Astrocyte (in vitro differentiated cells and primary cell): Measurements from ENCODE around the gene ZNF10.

Experiments used
- EZH2 ChIP-seq: IDR thresholded peaks from 2 replicates; pipeline ENCODE4 v1.6.1; 2012; ENCODE audit warnings: mild to moderate bottlenecking, low read length, inconsistent platforms; ENCODE audit not compliant: insufficient read depth
- TF ChIP-seq, protein P1 (sequence below): IDR thresholded peaks from 2 replicates; pipeline ENCODE4 v1.5.1; 2011; ENCODE audit warnings: low read depth, mild to moderate bottlenecking, inconsistent platforms, low read length, moderate library complexity; ENCODE audit not compliant: insufficient read depth

- TF ChIP-seq, protein P1, sequence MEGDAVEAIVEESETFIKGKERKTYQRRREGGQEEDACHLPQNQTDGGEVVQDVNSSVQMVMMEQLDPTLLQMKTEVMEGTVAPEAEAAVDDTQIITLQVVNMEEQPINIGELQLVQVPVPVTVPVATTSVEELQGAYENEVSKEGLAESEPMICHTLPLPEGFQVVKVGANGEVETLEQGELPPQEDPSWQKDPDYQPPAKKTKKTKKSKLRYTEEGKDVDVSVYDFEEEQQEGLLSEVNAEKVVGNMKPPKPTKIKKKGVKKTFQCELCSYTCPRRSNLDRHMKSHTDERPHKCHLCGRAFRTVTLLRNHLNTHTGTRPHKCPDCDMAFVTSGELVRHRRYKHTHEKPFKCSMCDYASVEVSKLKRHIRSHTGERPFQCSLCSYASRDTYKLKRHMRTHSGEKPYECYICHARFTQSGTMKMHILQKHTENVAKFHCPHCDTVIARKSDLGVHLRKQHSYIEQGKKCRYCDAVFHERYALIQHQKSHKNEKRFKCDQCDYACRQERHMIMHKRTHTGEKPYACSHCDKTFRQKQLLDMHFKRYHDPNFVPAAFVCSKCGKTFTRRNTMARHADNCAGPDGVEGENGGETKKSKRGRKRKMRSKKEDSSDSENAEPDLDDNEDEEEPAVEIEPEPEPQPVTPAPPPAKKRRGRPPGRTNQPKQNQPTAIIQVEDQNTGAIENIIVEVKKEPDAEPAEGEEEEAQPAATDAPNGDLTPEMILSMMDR, result no peak
- TF ChIP-seq EZH2, result no peak
Measured at GRCh38 chr12:133129368-133130037, 924 bp upstream of the ZNF10 start.
